GM03348 (cell line): ENCODE data around the gene GPR148.
"Not testable (repeated sequence)": the region's sequence is repeated elsewhere in the genome, so short reads cannot be mapped to it uniquely, and the experiment has no call there.

ENCODE experiments used
- DNase-seq: peaks from one replicate; pipeline ENCODE4 v3.0.0; 2012; ENCODE audit warnings: low spot score

GPR148 gene

GRCh38 chr2:130728549-130729316 is at the start of gene GPR148:
Gene GPR148, plus strand, starts transcription at chr2:130729070. Its CDS starts 82 bp downstream, at chr2:130729152.
- DNase-seq = no peak

- DNase-seq = not testable (repeated sequence)
Observed at GRCh38 chr2:130692041-130692770, 36.7 kb upstream of the GPR148 start.

- peak; percentile 32 for DNase-seq
Observed at GRCh38 chr2:130693474-130693873, 35.4 kb upstream of the GPR148 start.

- not testable (repeated sequence) for DNase-seq
Observed at GRCh38 chr2:130703250-130703649, 25.6 kb upstream of the GPR148 start.

GRCh38 chr2:130714795-130715194 is 14.1 kb upstream of the GPR148 start:
- not testable (repeated sequence) for DNase-seq

- no peak for DNase-seq
Observed at GRCh38 chr2:130720036-130720435, 8.8 kb upstream of the GPR148 start.

GRCh38 chr2:130720528-130720927 is 8.3 kb upstream of the GPR148 start:
- no peak for DNase-seq

GRCh38 chr2:130724455-130724854 is 4.4 kb upstream of the GPR148 start:
- no peak for DNase-seq

- no peak for DNase-seq
Observed at GRCh38 chr2:130726614-130727180, 2.2 kb upstream of the GPR148 start.

- DNase-seq = peak; percentile 70
Observed at GRCh38 chr2:130727286-130727924, 1.5 kb upstream of the GPR148 start.

GRCh38 chr2:130728007-130728454 is 839 bp upstream of the GPR148 start:
- DNase-seq = no peak

- DNase-seq = no peak
Observed at GRCh38 chr2:130729322-130730299, 741 bp downstream of the GPR148 start.

- not testable (repeated sequence) for DNase-seq
Observed at GRCh38 chr2:130732257-130732656, 3.4 kb downstream of the GPR148 start.

GRCh38 chr2:130735200-130735599 is 6.3 kb downstream of the GPR148 start:
- DNase-seq = no peak

- no peak for DNase-seq
Observed at GRCh38 chr2:130736487-130736886, 7.6 kb downstream of the GPR148 start.

- DNase-seq = no peak
Observed at GRCh38 chr2:130737592-130737991, 8.7 kb downstream of the GPR148 start.

GRCh38 chr2:130740671-130741070 is 11.8 kb downstream of the GPR148 start:
- no peak for DNase-seq

- DNase-seq = no peak
Observed at GRCh38 chr2:130743278-130743677, 14.4 kb downstream of the GPR148 start.

GRCh38 chr2:130744287-130745117 is 15.6 kb downstream of the GPR148 start:
- DNase-seq = no peak

GRCh38 chr2:130749078-130749477 is 20.2 kb downstream of the GPR148 start:
- no peak for DNase-seq
